ENCODE results near the gene SHROOM4. TPM values are rescaled to one million over a fixed set of nuclear protein-coding genes. Genes with fewer than 3 reads are reported as not detected.

The SHROOM4 gene
- total and polyA plus RNA-seq, 2 donors: 0.59 to 0.94 TPM

DNA sequence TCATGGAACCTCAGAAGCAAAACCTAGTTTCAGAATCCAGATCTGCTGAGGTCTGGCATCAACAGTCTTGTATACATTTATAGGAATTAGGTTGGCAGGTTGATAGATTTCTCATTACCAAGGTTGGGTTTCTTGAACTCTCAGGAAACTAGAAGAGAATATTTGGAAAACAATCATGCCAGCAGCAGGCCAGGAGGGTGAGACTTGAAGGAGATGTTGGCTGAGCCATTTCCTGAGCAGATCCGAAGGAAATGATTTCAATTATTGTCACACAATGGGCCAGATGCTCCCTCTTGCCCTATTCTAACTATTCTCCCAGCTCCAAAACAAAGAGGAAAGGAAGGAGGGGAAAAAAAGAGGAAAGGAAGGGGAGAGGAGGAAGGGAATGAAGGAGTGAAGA is 45.2 kb downstream of the SHROOM4 start:
- H3K9me3 ChIP-seq (ENCODE audit: control insufficient read depth in 2 of 2, insufficient read depth in 1 of 2, low read length in 1 of 2): no peaks in the 10 kb centered on the region
- H3K27ac ChIP-seq (ENCODE audit: low read depth in 1 of 2, low read length in 1 of 2): no peak overlapping the region
- no peak overlapping the region for H3K4me3 ChIP-seq (ENCODE audit: low read length in 2 of 2)

DNA sequence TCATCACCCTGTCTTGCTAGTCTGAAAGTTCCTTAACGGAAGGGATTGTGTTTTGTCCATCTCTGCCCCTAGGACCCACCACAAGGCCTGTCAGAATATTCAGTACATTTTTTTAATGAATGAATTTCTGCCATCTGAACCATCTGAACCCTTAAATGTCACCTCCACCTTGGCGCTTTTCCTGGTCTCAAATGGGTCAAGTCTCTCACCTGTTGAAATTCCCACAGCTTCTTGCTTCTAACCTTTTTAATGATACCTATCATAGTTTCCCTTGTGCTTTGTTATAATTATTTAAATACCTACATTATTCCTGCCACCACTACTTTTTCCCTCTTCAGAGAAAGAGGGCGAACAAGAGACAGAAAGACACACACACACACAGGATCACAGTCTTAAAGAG is 48.0 kb downstream of the SHROOM4 start:
- Histone ChIP-seq H3K4me1 (ENCODE audit: control insufficient read depth in 2 of 2, insufficient read depth in 2 of 2, low read length in 2 of 2) (no peaks in the 10 kb centered on the region), H3K36me3 (ENCODE audit: control insufficient read depth in 2 of 2, insufficient read depth in 2 of 2, low read length in 1 of 2) (no peaks in the 10 kb centered on the region), H3K27ac (ENCODE audit: low read depth in 1 of 2, low read length in 1 of 2) (no peak overlapping the region), H3K27me3 (ENCODE audit: control insufficient read depth in 2 of 2, insufficient read depth in 1 of 2, low read length in 1 of 2) (no peaks in the 10 kb centered on the region), H3K9me3 (ENCODE audit: control insufficient read depth in 2 of 2, insufficient read depth in 1 of 2, low read length in 1 of 2) (no peaks in the 10 kb centered on the region), H3K4me3 (ENCODE audit: low read length in 2 of 2) (no peak overlapping the region)
- WGBS: 99% methylated on average over 3 of the region's 3 CpGs
- DNase-seq (ENCODE audit: low read depth in 6 of 9, low spot score in 9 of 9): no peak

More for the DNA sequence above, 45.2 kb downstream of the SHROOM4 start:
- WGBS: 97% methylated on average over 1 of the region's 1 CpG
- Histone ChIP-seq H3K4me1 (ENCODE audit: control insufficient read depth in 2 of 2, insufficient read depth in 2 of 2, low read length in 2 of 2) (no peaks in the 10 kb centered on the region), H3K36me3 (ENCODE audit: control insufficient read depth in 2 of 2, insufficient read depth in 2 of 2, low read length in 1 of 2) (no peaks in the 10 kb centered on the region), H3K27me3 (ENCODE audit: control insufficient read depth in 2 of 2, insufficient read depth in 1 of 2, low read length in 1 of 2) (no peaks in the 10 kb centered on the region)
- no peak for DNase-seq (ENCODE audit: low read depth in 6 of 9, low spot score in 9 of 9)

DNA sequence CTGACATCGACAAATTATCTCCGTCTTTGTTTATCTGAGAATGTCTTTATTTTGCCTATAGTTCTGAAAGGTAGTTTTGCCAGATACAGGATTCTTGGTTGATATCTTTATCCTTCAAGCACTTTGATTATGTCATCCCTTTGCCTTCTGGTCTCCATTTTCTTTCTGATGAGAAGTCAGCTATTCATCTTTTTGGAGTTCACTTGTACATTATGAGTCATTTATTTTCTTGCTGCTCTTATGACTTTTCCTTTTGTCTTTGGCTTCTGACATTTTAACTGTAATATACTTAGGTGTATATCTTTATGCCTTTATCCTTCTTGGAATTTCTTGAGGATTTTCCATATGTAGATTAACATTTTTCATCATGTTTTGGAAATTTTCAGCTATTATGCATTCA is 51.4 kb downstream of the SHROOM4 start:
- no peaks in the 10 kb centered on the region for H3K9me3 ChIP-seq (ENCODE audit: control insufficient read depth in 2 of 2, insufficient read depth in 1 of 2, low read length in 1 of 2)
- DNase-seq (ENCODE audit: low read depth in 6 of 9, low spot score in 9 of 9): no peak
- H3K27me3 ChIP-seq (ENCODE audit: control insufficient read depth in 2 of 2, insufficient read depth in 1 of 2, low read length in 1 of 2): no peaks in the 10 kb centered on the region
- 94% methylated on average over 2 of the region's 2 CpGs for WGBS
- H3K4me1 ChIP-seq (ENCODE audit: control insufficient read depth in 2 of 2, insufficient read depth in 2 of 2, low read length in 2 of 2): no peaks in the 10 kb centered on the region
- no peaks in the 10 kb centered on the region for H3K36me3 ChIP-seq (ENCODE audit: control insufficient read depth in 2 of 2, insufficient read depth in 2 of 2, low read length in 1 of 2)
- no peak overlapping the region for H3K27ac ChIP-seq (ENCODE audit: low read depth in 1 of 2, low read length in 1 of 2)
- no peak overlapping the region for H3K4me3 ChIP-seq (ENCODE audit: low read length in 2 of 2)

DNA sequence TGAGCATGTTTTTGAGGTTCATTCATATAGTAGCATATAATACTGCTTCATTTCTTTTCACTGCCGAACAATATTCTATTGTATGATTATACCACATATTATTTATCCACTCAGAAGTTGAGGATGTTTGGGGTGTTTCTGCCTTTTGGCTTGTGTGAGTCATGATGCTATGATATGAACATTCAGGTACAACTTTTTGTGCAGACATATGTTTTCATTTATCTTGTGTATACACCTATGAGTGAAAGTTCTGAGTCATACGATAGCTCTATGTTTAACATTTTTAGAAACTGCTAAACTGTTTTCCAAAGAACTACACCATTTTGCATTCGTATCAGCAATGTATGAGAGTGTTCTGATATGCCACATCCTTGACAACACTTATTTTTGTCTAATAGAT is 57.7 kb downstream of the SHROOM4 start:
- H3K27me3 ChIP-seq (ENCODE audit: control insufficient read depth in 2 of 2, insufficient read depth in 1 of 2, low read length in 1 of 2): no peaks in the 10 kb centered on the region
- no peaks in the 10 kb centered on the region for H3K4me1 ChIP-seq (ENCODE audit: control insufficient read depth in 2 of 2, insufficient read depth in 2 of 2, low read length in 2 of 2)
- H3K9me3 ChIP-seq (ENCODE audit: control insufficient read depth in 2 of 2, insufficient read depth in 1 of 2, low read length in 1 of 2): no peaks in the 10 kb centered on the region
- no peaks in the 10 kb centered on the region for H3K36me3 ChIP-seq (ENCODE audit: control insufficient read depth in 2 of 2, insufficient read depth in 2 of 2, low read length in 1 of 2)
- 90% methylated on average over 3 of the region's 3 CpGs for WGBS
- no peak overlapping the region for H3K27ac ChIP-seq (ENCODE audit: low read depth in 1 of 2, low read length in 1 of 2)
- H3K4me3 ChIP-seq (ENCODE audit: low read length in 2 of 2): no peak overlapping the region
- no peak for DNase-seq (ENCODE audit: low read depth in 6 of 9, low spot score in 9 of 9)

DNA sequence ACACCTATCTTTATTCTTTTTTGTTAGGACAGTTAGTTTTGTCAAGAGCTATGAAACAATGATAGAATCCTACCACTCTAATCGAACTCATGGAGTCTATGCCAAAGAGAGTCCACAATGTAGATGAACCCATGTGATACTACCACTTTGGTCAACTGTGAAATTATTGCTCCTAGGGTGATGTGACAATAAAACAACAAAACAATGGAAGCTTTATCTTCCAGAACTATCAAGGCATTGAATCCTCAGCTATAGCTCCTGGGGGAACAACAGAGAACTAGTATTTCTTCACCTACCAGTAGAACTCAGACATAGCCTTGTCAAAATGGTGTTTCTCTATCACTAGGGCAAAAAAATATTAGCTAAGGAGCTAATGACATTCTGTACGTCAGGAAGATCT is 62.9 kb downstream of the SHROOM4 start:
- WGBS: 95% methylated on average over 2 of the region's 2 CpGs
- DNase-seq (ENCODE audit: low read depth in 6 of 9, low spot score in 9 of 9): no peak
- Histone ChIP-seq H3K4me1 (ENCODE audit: control insufficient read depth in 2 of 2, insufficient read depth in 2 of 2, low read length in 2 of 2) (no peaks in the 10 kb centered on the region), H3K9me3 (ENCODE audit: control insufficient read depth in 2 of 2, insufficient read depth in 1 of 2, low read length in 1 of 2) (no peaks in the 10 kb centered on the region), H3K27me3 (ENCODE audit: control insufficient read depth in 2 of 2, insufficient read depth in 1 of 2, low read length in 1 of 2) (no peaks in the 10 kb centered on the region), H3K27ac (ENCODE audit: low read depth in 1 of 2, low read length in 1 of 2) (no peak overlapping the region), H3K36me3 (ENCODE audit: control insufficient read depth in 2 of 2, insufficient read depth in 2 of 2, low read length in 1 of 2) (no peaks in the 10 kb centered on the region), H3K4me3 (ENCODE audit: low read length in 2 of 2) (no peak overlapping the region)

DNA sequence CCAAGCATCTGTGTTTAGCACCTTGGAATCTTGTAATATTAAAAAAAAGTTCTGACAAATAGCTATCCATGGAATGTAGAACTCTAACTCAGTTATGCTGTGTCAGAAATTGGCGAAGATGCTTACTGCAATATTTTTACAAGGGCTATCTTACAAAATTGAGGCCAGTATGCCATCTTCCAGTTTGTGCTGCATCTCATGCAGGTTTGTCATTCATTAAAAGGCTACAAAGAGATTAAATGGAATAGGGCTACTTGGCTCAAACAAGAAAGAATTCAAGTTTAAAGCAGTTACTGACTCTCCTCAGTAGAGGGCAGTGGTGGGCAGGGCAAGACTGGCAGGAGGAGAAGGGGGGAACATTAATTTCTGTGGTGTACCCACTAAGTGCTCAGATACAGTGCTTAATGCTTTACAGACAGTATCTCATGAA is 66.5 kb downstream of the SHROOM4 start:
- DNase-seq (ENCODE audit: low read depth in 6 of 9, low spot score in 9 of 9): peak in 2 of 9 donors; percentile 12 to 14
- Histone ChIP-seq H3K4me1 (ENCODE audit: control insufficient read depth in 2 of 2, insufficient read depth in 2 of 2, low read length in 2 of 2) (no peaks in the 10 kb centered on the region), H3K9me3 (ENCODE audit: control insufficient read depth in 2 of 2, insufficient read depth in 1 of 2, low read length in 1 of 2) (no peaks in the 10 kb centered on the region), H3K27me3 (ENCODE audit: control insufficient read depth in 2 of 2, insufficient read depth in 1 of 2, low read length in 1 of 2) (no peaks in the 10 kb centered on the region), H3K4me3 (ENCODE audit: low read length in 2 of 2) (no peak overlapping the region), H3K36me3 (ENCODE audit: control insufficient read depth in 2 of 2, insufficient read depth in 2 of 2, low read length in 1 of 2) (no peaks in the 10 kb centered on the region), H3K27ac (ENCODE audit: low read depth in 1 of 2, low read length in 1 of 2) (no peak overlapping the region)
- WGBS: 95% methylated on average over 1 of the region's 1 CpG

DNA sequence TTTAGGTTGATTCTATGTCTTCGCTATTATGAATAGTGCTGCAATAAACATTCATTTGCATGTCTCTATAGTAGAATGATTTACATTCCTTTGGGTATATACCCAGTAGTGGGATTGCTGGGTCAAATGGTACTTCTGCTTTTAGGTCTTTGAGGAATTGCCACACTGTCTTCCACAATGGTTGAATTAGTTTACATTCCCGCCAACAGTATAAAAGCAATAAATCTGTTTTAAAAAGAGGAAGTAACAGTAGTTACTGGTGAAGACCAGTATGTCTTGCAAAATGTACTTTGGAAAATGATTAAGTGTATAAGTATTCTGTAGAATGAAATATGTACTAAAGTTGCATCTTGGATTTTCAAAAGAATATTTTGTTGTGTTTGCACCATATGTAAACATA is 77.3 kb downstream of the SHROOM4 start:
- Histone ChIP-seq H3K4me1 (ENCODE audit: control insufficient read depth in 2 of 2, insufficient read depth in 2 of 2, low read length in 2 of 2) (no peaks in the 10 kb centered on the region), H3K9me3 (ENCODE audit: control insufficient read depth in 2 of 2, insufficient read depth in 1 of 2, low read length in 1 of 2) (no peaks in the 10 kb centered on the region), H3K36me3 (ENCODE audit: control insufficient read depth in 2 of 2, insufficient read depth in 2 of 2, low read length in 1 of 2) (no peaks in the 10 kb centered on the region), H3K4me3 (ENCODE audit: low read length in 2 of 2) (no peak overlapping the region), H3K27me3 (ENCODE audit: control insufficient read depth in 2 of 2, insufficient read depth in 1 of 2, low read length in 1 of 2) (no peaks in the 10 kb centered on the region), H3K27ac (ENCODE audit: low read depth in 1 of 2, low read length in 1 of 2) (no peak overlapping the region)
- DNase-seq (ENCODE audit: low read depth in 6 of 9, low spot score in 9 of 9): no peak
- 31% methylated on average over 2 of the region's 2 CpGs for WGBS

DNA sequence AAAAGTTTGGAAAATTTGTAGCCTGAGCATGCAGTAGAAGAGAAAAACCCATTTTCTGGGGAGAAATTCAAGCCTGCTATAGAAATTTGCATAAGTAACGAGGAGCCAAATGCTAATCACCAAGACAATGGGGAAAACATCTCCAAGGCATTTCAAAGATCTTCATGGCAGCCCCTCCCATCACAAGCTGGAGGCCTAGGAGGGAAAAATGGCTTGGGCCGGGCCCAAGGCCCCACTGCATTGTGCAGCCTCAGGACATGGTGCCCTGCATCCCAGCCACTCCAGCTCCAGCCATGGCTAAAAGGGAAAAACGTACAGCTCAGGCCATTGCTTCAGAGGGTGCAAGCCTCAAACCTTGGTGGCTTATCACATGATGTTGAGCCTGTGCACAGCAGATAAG is 87.7 kb downstream of the SHROOM4 start:
- Histone ChIP-seq H3K4me1 (ENCODE audit: control insufficient read depth in 2 of 2, insufficient read depth in 2 of 2, low read length in 2 of 2) (no peaks in the 10 kb centered on the region), H3K9me3 (ENCODE audit: control insufficient read depth in 2 of 2, insufficient read depth in 1 of 2, low read length in 1 of 2) (no peaks in the 10 kb centered on the region), H3K4me3 (ENCODE audit: low read length in 2 of 2) (no peak overlapping the region), H3K36me3 (ENCODE audit: control insufficient read depth in 2 of 2, insufficient read depth in 2 of 2, low read length in 1 of 2) (no peaks in the 10 kb centered on the region), H3K27me3 (ENCODE audit: control insufficient read depth in 2 of 2, insufficient read depth in 1 of 2, low read length in 1 of 2) (no peaks in the 10 kb centered on the region), H3K27ac (ENCODE audit: low read depth in 1 of 2, low read length in 1 of 2) (no peak overlapping the region)
- 89% methylated on average over 3 of the region's 3 CpGs for WGBS
- no peak for DNase-seq (ENCODE audit: low read depth in 6 of 9, low spot score in 9 of 9)

DNA sequence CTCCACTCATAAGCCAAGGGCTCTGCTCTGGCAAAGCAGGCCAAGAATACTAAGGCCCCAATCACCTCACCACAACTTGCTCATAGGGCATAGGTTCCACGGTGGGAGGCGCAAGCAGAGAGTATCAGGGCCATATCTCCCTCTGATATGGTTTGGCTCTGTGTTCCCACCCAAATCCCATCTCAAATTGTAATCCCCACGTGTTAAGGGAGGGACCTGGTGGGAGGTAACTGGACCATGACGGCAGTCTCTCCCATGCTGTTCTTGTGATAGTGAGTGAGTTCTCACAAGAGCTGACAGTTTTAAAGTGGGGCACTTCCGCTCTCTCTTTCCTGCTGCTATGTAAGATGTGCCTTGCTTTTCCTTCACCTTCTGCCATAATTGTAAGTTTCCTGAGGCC is 88.7 kb downstream of the SHROOM4 start:
- 96% methylated on average over 5 of the region's 5 CpGs for WGBS

DNA sequence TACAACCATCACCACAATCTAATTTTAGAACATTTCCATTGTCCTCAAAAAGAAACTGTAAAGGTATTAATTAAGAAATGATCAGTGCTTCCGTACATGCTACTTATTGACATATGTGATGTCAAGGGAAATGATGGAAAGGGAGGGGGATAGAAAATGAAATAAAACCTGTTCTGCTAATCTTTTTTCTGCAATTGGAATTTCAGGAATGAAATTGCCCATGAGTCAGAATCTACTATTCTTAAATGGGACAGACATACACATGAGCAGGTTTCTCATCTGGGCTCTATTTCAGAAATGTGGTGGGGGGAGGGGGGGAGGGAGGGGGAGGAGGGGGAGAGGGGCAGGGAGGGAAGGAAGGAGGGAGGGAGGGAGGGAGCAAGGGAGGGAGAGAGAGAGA is 91.0 kb downstream of the SHROOM4 start:
- Histone ChIP-seq H3K4me3 (ENCODE audit: low read length in 2 of 2) (no peak overlapping the region), H3K9me3 (ENCODE audit: control insufficient read depth in 2 of 2, insufficient read depth in 1 of 2, low read length in 1 of 2) (no peaks in the 10 kb centered on the region), H3K4me1 (ENCODE audit: control insufficient read depth in 2 of 2, insufficient read depth in 2 of 2, low read length in 2 of 2) (no peaks in the 10 kb centered on the region), H3K27ac (ENCODE audit: low read depth in 1 of 2, low read length in 1 of 2) (no peak overlapping the region), H3K36me3 (ENCODE audit: control insufficient read depth in 2 of 2, insufficient read depth in 2 of 2, low read length in 1 of 2) (no peaks in the 10 kb centered on the region), H3K27me3 (ENCODE audit: control insufficient read depth in 2 of 2, insufficient read depth in 1 of 2, low read length in 1 of 2) (no peaks in the 10 kb centered on the region)
- no peak for DNase-seq (ENCODE audit: low read depth in 6 of 9, low spot score in 9 of 9)
- WGBS: 98% methylated on average over 1 of the region's 1 CpG

More for the DNA sequence above, 88.7 kb downstream of the SHROOM4 start:
- H3K36me3 ChIP-seq (ENCODE audit: control insufficient read depth in 2 of 2, insufficient read depth in 2 of 2, low read length in 1 of 2): no peaks in the 10 kb centered on the region
- H3K4me1 ChIP-seq (ENCODE audit: control insufficient read depth in 2 of 2, insufficient read depth in 2 of 2, low read length in 2 of 2): no peaks in the 10 kb centered on the region
- H3K27ac ChIP-seq (ENCODE audit: low read depth in 1 of 2, low read length in 1 of 2): no peak overlapping the region
- H3K4me3 ChIP-seq (ENCODE audit: low read length in 2 of 2): no peak overlapping the region
- H3K9me3 ChIP-seq (ENCODE audit: control insufficient read depth in 2 of 2, insufficient read depth in 1 of 2, low read length in 1 of 2): no peaks in the 10 kb centered on the region
- DNase-seq (ENCODE audit: low read depth in 6 of 9, low spot score in 9 of 9): no peak
- H3K27me3 ChIP-seq (ENCODE audit: control insufficient read depth in 2 of 2, insufficient read depth in 1 of 2, low read length in 1 of 2): no peaks in the 10 kb centered on the region

All from thymus (tissue), 11 donors.